Esophagus muscularis mucosa (tissue), 2 donors: Measurements from ENCODE around the gene MORN5.

Experiments used
- POLR2A ChIP-seq: fragments of 450-650 bp; IDR thresholded peaks from one replicate; pipeline ENCODE4 v1.6.1; 2017; ENCODE audit warnings: antibody characterized with exemption, moderate library complexity, mild to moderate bottlenecking, low read depth
- POLR2AphosphoS5 ChIP-seq, 2 donors: sonication (generic); formaldehyde crosslinking; IDR thresholded peaks; one replicate each; pipeline ENCODE4 v1.6.1; 2017; ENCODE audit warnings: antibody characterized with exemption in 2 of 2

DNA sequence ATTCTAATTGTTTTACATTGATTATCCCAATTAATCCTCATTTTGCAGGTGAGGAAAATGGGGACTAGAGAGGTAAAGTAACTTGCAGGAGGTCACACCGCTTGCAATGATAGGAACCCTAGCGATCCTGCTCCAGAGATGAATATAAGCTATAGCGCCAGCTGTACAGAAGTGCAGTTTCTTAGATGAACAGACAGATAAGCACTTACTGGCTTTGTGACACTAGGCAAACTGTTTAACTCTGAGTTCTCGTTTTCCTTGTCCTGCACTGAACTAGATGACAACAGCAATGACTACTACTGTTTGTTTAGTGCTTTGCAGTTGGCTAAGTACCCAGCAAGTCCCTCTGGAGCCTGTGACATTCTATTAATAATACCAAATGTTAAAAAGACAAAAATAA is 57.9 kb downstream of the MORN5 start:
- TF ChIP-seq POLR2AphosphoS5 (IDR thresholded peaks at IDR 0.05) (no peak), POLR2A (no peak)
